ENCODE results near the gene NKX2-1. TPM values are rescaled to one million over a fixed set of nuclear protein-coding genes. Genes with fewer than 3 reads are reported as not detected.

Gene NKX2-1
- total RNA-seq, 1 donor from 2014 or later = not detected

- Histone ChIP-seq H3K9ac (ENCODE audit: low read length) (no peak overlapping the region), H3K4me3 (ENCODE audit: insufficient read depth, low read depth, low read length) (no peak overlapping the region), H3K79me2 (ENCODE audit: insufficient read depth, low read length) (no peaks in the 10 kb centered on the region), H3K36me3 (ENCODE audit: insufficient read depth, low read length) (no peaks in the 10 kb centered on the region), H3K4me2 (ENCODE audit: low read length) (peak overlapping the region; percentile 73), H3K27me3 (ENCODE audit: insufficient read depth, low read length) (peaks cover 81% of the 10 kb centered on the region), H3K27ac (ENCODE audit: low read depth, low read length) (no peak overlapping the region), H3K9me3 (ENCODE audit: insufficient read depth, low read depth, low read length) (peaks cover 3% of the 10 kb centered on the region), H4K20me1 (ENCODE audit: insufficient read depth, low read length) (no peaks in the 10 kb centered on the region), H2AFZ (ENCODE audit: low read depth, low read length) (no peak overlapping the region), H3K4me1 (ENCODE audit: insufficient read depth, low read length) (peaks cover 6% of the 10 kb centered on the region)
- Mint-ChIP-seq H3K4me1 (ENCODE audit: low read depth, unreplicated experiment) (peaks cover 2% of the 10 kb centered on the region), H3K27ac (ENCODE audit: unreplicated experiment) (peak overlapping the region; percentile 41), H3K4me3 (ENCODE audit: unreplicated experiment) (no peak overlapping the region), H3K27me3 (ENCODE audit: low read depth, unreplicated experiment) (peaks cover 71% of the 10 kb centered on the region), H3K9me3 (ENCODE audit: unreplicated experiment) (peaks cover 14% of the 10 kb centered on the region), H3K36me3 (ENCODE audit: low read depth, unreplicated experiment) (peaks cover 3% of the 10 kb centered on the region)
- FAIRE-seq (no peak), DNase-seq (ENCODE audit: low read depth) (no peak)
- peak; percentile 95 for TF ChIP-seq EZH2 (IDR thresholded peaks at IDR 0.05; ENCODE audit: insufficient read depth, low read length)
- no peak for TF ChIP-seq CTCF (IDR thresholded peaks at IDR 0.05; ENCODE audit: insufficient read depth, low read depth, low read length)
These were observed 1.2 kb downstream of the NKX2-1 start for GRCh38 chr14:36518586-36519430.

- no peak for FAIRE-seq
These were observed 1.9 kb downstream of the NKX2-1 start for GRCh38 chr14:36518031-36518585.

More at GRCh38 chr14:36518031-36518585, 1.9 kb downstream of the NKX2-1 start:
- H3K27me3 Mint-ChIP-seq (ENCODE audit: low read depth, unreplicated experiment) = peaks cover 70% of the 10 kb centered on the region
- Histone ChIP-seq H3K9me3 (ENCODE audit: insufficient read depth, low read depth, low read length) (peaks cover 4% of the 10 kb centered on the region), H3K79me2 (ENCODE audit: insufficient read depth, low read length) (no peaks in the 10 kb centered on the region), H3K4me1 (ENCODE audit: insufficient read depth, low read length) (peaks cover 6% of the 10 kb centered on the region), H3K36me3 (ENCODE audit: insufficient read depth, low read length) (no peaks in the 10 kb centered on the region), H3K27me3 (ENCODE audit: insufficient read depth, low read length) (peaks cover 80% of the 10 kb centered on the region), H3K4me3 (ENCODE audit: insufficient read depth, low read depth, low read length) (no peak overlapping the region), H2AFZ (ENCODE audit: low read depth, low read length) (no peak overlapping the region), H3K9ac (ENCODE audit: low read length) (no peak overlapping the region), H3K27ac (ENCODE audit: low read depth, low read length) (no peak overlapping the region), H3K4me2 (ENCODE audit: low read length) (peak overlapping the region; percentile 73), H4K20me1 (ENCODE audit: insufficient read depth, low read length) (no peaks in the 10 kb centered on the region)
- H3K4me1 Mint-ChIP-seq (ENCODE audit: low read depth, unreplicated experiment) = peaks cover 2% of the 10 kb centered on the region
- no peak overlapping the region for H3K4me3 Mint-ChIP-seq (ENCODE audit: unreplicated experiment)
- peaks cover 9% of the 10 kb centered on the region for H3K9me3 Mint-ChIP-seq (ENCODE audit: unreplicated experiment)
- no peak for DNase-seq (ENCODE audit: low read depth)
- TF ChIP-seq EZH2 (IDR thresholded peaks at IDR 0.05; ENCODE audit: insufficient read depth, low read length) (no peak), CTCF (IDR thresholded peaks at IDR 0.05; ENCODE audit: insufficient read depth, low read depth, low read length) (no peak)
- peaks cover 3% of the 10 kb centered on the region for H3K36me3 Mint-ChIP-seq (ENCODE audit: low read depth, unreplicated experiment)
- H3K27ac Mint-ChIP-seq (ENCODE audit: unreplicated experiment) = no peak overlapping the region

All from astrocyte (in vitro differentiated cells and primary cell).